Measurements from ENCODE around the gene BBLN. TPM values are rescaled to one million over a fixed set of nuclear protein-coding genes. Genes with fewer than 3 reads are reported as not detected.
A peak's percentile ranks its signal among the peaks of the same experiment; 100 is the strongest.

The BBLN gene
- total and polyA plus RNA-seq, 2 donors (not counting 1 experiment from before 2014, with no cell fraction given), result 44.3 to 148 TPM

DNA sequence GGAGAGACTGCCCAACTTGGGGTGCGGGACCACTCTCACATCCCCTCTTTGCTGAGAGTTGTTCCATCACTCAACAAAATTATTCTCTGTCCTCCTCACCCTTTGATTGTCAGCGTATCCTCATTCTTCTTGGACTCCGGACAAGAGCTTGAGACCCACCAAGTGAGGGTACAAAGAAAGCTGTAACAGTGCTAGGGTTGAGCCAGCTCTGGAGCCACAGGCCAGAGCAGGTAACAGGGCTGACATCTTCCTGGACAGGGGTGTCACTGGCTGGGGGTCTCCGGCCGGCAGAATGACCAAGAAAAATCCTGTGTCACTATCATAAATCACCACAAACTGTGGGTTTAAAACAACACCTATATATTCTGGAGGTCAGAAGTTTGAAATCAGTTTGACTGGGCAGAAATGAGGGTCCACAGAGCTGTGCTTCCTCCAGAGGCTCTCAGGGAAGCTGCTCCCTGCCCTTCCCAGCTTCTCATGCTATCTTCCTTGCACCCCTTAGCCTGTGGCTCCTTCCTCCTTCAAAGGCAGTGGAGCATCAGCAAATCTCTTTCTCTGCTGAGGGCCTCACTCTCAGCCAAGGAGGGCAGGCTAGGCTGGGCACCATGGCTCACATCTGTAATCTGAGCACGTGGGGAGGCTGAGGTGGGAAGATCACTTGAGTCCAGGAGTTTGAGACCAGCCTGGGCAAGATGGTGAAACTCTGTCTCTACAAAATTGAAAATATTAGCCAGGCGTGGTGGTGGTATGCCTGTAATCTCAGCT is 4.1 kb upstream of the BBLN start:
- POLR2A ChIA-PET, result no interaction called here

DNA sequence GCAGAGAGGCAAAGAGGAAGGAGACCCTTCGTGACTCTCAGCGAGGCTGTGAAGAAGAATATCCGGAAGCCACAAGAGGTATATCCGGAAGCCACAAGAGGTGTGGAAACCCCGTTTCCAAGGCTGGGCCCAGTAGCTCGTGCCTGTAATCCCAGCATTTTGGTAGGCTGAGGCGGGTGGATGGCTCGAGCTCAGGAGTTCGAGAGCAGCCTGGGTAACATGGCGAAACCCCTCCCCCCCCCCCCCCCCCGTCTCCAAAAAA is 612 bp upstream of the BBLN start:
- Mint-ChIP-seq H3K4me3 (peak overlapping the region; percentile 83), H3K27ac (peak overlapping the region; percentile 87), H3K4me1 (peaks cover 12% of the 10 kb centered on the region), H3K27me3 (no peaks in the 10 kb centered on the region), H3K9me3 (ENCODE audit: insufficient read depth) (no peaks in the 10 kb centered on the region)
- no peaks in the 10 kb centered on the region for H3K27me3 ChIP-seq (replicated peaks in 1 of 4; ENCODE audit: control extremely low read depth in 1 of 4, control insufficient read depth in 3 of 4, insufficient read depth in 4 of 4, low read length in 3 of 4)
- peaks cover 6 to 17% of the 10 kb centered on the region in 2 donors for H3K4me1 ChIP-seq (ENCODE audit: control insufficient read depth in 2 of 2, insufficient read depth in 2 of 2, low read length in 2 of 2)
- intact Hi-C loops (cut with micrococcal nuclease), result no loop called here
- DNase-seq, result peak; percentile 73
- H3K36me3 ChIP-seq (replicated peaks in 1 of 2; ENCODE audit: control extremely low read depth in 1 of 2, control insufficient read depth in 1 of 2, extremely low read depth in 1 of 2, insufficient read depth in 2 of 2, low read length in 1 of 2), result peaks cover 0 to 8% of the 10 kb centered on the region in 2 experiments
- peak overlapping the region; percentile 100 for H3K4me2 ChIP-seq (replicated peaks; ENCODE audit: low read depth, low read length, poor library complexity, severe bottlenecking)
- ChIA-PET POLR2A (interaction anchor here (0.6 to 2.5 kb wide), 5 partner anchors 28 to 1301 kb away, joined by 3 to 11 read pairs (median 4); partner anchors contain the start of gene CIZ1), CTCF (interaction anchor here (0.6 to 1.2 kb wide), 2 partner anchors 32 to 712 kb away, joined by 3 read pairs; partner anchors contain the start of gene CIZ1)
- H4K20me1 ChIP-seq (ENCODE audit: control insufficient read depth, insufficient read depth, low read length, poor library complexity, severe bottlenecking), result no peaks in the 10 kb centered on the region
- peaks cover 14% of the 10 kb centered on the region for H3K79me2 ChIP-seq (ENCODE audit: control insufficient read depth, insufficient read depth, low read length)
- peak overlapping the region; percentile 98 for H2AFZ ChIP-seq (ENCODE audit: insufficient read depth, low read depth, low read length, poor library complexity, severe bottlenecking)
- H3K27ac ChIP-seq (ENCODE audit: low read length in 2 of 2), result peak overlapping the region; percentile 72
- TF ChIP-seq, protein P1, sequence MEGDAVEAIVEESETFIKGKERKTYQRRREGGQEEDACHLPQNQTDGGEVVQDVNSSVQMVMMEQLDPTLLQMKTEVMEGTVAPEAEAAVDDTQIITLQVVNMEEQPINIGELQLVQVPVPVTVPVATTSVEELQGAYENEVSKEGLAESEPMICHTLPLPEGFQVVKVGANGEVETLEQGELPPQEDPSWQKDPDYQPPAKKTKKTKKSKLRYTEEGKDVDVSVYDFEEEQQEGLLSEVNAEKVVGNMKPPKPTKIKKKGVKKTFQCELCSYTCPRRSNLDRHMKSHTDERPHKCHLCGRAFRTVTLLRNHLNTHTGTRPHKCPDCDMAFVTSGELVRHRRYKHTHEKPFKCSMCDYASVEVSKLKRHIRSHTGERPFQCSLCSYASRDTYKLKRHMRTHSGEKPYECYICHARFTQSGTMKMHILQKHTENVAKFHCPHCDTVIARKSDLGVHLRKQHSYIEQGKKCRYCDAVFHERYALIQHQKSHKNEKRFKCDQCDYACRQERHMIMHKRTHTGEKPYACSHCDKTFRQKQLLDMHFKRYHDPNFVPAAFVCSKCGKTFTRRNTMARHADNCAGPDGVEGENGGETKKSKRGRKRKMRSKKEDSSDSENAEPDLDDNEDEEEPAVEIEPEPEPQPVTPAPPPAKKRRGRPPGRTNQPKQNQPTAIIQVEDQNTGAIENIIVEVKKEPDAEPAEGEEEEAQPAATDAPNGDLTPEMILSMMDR (IDR thresholded peaks at IDR 0.05), result no peak
- TF ChIP-seq EZH2 (IDR thresholded peaks at IDR 0.05; ENCODE audit: borderline replicate concordance, insufficient read depth, low read depth, low read length, poor library complexity, severe bottlenecking), result no peak
- 27% methylated on average over 8 of the region's 11 CpGs for WGBS (ENCODE audit: insufficient coverage)
- ATAC-seq (ENCODE audit: low read depth), result peak; percentile 3
- H3K9ac ChIP-seq (ENCODE audit: low read length), result peak overlapping the region; percentile 93
- H3K4me3 ChIP-seq (ENCODE audit: control extremely low read depth in 1 of 5, extremely low read depth in 1 of 5, insufficient read depth in 1 of 5, low read depth in 2 of 5, low read length in 4 of 5), result peak overlapping the region in 4 of 5 experiments; percentile 80 to 99 (median 88)
- no peaks in the 10 kb centered on the region for H3K9me3 ChIP-seq (ENCODE audit: control extremely low read depth in 1 of 3, control insufficient read depth in 2 of 3, insufficient read depth in 1 of 3, low read length in 2 of 3)

More for the DNA sequence above, 4.1 kb upstream of the BBLN start:
- peaks cover 2 to 14% of the 10 kb centered on the region in 2 donors for H3K4me1 ChIP-seq (ENCODE audit: control insufficient read depth in 2 of 2, insufficient read depth in 2 of 2, low read length in 2 of 2)
- Mint-ChIP-seq H3K27ac (no peak overlapping the region), H3K4me3 (no peak overlapping the region), H3K4me1 (peaks cover 2% of the 10 kb centered on the region), H3K27me3 (no peaks in the 10 kb centered on the region), H3K9me3 (ENCODE audit: insufficient read depth) (no peaks in the 10 kb centered on the region)
- peaks cover 6% of the 10 kb centered on the region for H3K79me2 ChIP-seq (ENCODE audit: control insufficient read depth, insufficient read depth, low read length)
- CTCF ChIA-PET, result no interaction called here
- H3K9me3 ChIP-seq (ENCODE audit: control extremely low read depth in 1 of 3, control insufficient read depth in 2 of 3, insufficient read depth in 1 of 3, low read length in 2 of 3), result no peaks in the 10 kb centered on the region
- WGBS (ENCODE audit: insufficient coverage), result 91% methylated on average over 4 of the region's 7 CpGs
- intact Hi-C loops (cut with micrococcal nuclease), result no loop called here
- DNase-seq, result no peak
- H3K27me3 ChIP-seq (replicated peaks in 1 of 4; ENCODE audit: control extremely low read depth in 1 of 4, control insufficient read depth in 3 of 4, insufficient read depth in 4 of 4, low read length in 3 of 4), result no peaks in the 10 kb centered on the region
- no peak overlapping the region for H3K4me3 ChIP-seq (ENCODE audit: control extremely low read depth in 1 of 5, extremely low read depth in 1 of 5, insufficient read depth in 1 of 5, low read depth in 2 of 5, low read length in 4 of 5)
- no peak for TF ChIP-seq EZH2 (IDR thresholded peaks at IDR 0.05; ENCODE audit: borderline replicate concordance, insufficient read depth, low read depth, low read length, poor library complexity, severe bottlenecking)
- TF ChIP-seq, protein P1 (IDR thresholded peaks at IDR 0.05), result no peak
- no peak overlapping the region for H2AFZ ChIP-seq (ENCODE audit: insufficient read depth, low read depth, low read length, poor library complexity, severe bottlenecking)
- ATAC-seq (ENCODE audit: low read depth), result no peak
- no peak overlapping the region for H3K9ac ChIP-seq (ENCODE audit: low read length)
- no peak overlapping the region for H3K27ac ChIP-seq (ENCODE audit: low read length in 2 of 2)
- H3K36me3 ChIP-seq (replicated peaks in 1 of 2; ENCODE audit: control extremely low read depth in 1 of 2, control insufficient read depth in 1 of 2, extremely low read depth in 1 of 2, insufficient read depth in 2 of 2, low read length in 1 of 2), result no peaks in the 10 kb centered on the region
- H4K20me1 ChIP-seq (ENCODE audit: control insufficient read depth, insufficient read depth, low read length, poor library complexity, severe bottlenecking), result no peaks in the 10 kb centered on the region
- no peak overlapping the region for H3K4me2 ChIP-seq (replicated peaks; ENCODE audit: low read depth, low read length, poor library complexity, severe bottlenecking)

Data from B cell (primary cell).